ENCODE measurements around the gene LSP1. TPM values are rescaled to one million over a fixed set of nuclear protein-coding genes. Genes with fewer than 3 reads are reported as not detected.

The LSP1 gene
- total RNA-seq, 4 donors from 2014 or later = 10.3 to 36.5 (median 35.4) TPM

DNA sequence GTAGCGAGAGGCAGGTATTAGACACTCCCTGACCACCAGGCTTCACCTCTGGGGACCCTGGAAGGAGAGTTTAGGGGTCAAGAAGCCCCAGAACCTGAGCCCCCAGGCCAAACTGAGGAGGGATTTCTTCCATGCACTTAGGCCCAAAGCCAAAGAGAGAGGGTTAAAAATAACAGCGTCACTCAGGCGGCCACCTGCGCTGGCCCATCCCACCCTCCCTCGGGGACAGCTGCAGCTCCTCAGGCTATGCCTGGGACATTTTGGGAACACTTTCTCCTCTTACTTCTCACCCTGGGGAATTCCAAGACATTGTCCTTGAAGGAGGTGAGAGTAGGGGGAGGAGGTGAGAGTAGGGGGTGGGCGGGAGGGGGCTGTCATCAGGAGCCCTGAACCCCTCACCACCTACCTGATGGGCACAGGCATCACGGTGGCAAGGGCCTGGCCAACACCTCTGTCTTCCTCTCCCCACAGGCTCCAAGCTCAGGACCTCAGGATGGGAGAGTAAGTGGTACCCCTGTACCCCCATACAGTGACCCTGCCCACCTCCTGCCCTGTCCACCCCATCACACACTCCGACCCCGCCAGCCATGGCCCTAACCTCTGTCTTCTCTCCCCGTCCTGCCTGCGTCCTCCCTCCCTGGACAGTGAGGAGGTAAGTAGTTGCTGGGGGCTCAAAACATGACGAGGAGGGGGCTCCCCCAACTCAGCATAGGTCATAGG lies 13.5 kb upstream of the LSP1 start:
- intact Hi-C loops (cut with DNase I) = loop anchor here (5.0 kb wide), 1 partner anchor 313 kb away; no protein-coding TSS in a partner anchor
- H3K9me3 ChIP-seq = no peaks in the 10 kb centered on the region
- H3K27ac ChIP-seq (replicated peaks in 1 of 4) = no peak overlapping the region
- H3K4me1 ChIP-seq = peaks cover 14 to 31% (median 19%) of the 10 kb centered on the region in 4 donors
- WGBS = 81% methylated on average over 12 of the region's 12 CpGs
- peaks cover 0 to 11% (median 0%) of the 10 kb centered on the region in 4 donors for H3K27me3 ChIP-seq
- no peaks in the 10 kb centered on the region for H3K36me3 ChIP-seq
- TF ChIP-seq POLR2A (IDR thresholded peaks at IDR 0.05; ENCODE audit: low read depth) = no peak
- TF ChIP-seq, protein P1, sequence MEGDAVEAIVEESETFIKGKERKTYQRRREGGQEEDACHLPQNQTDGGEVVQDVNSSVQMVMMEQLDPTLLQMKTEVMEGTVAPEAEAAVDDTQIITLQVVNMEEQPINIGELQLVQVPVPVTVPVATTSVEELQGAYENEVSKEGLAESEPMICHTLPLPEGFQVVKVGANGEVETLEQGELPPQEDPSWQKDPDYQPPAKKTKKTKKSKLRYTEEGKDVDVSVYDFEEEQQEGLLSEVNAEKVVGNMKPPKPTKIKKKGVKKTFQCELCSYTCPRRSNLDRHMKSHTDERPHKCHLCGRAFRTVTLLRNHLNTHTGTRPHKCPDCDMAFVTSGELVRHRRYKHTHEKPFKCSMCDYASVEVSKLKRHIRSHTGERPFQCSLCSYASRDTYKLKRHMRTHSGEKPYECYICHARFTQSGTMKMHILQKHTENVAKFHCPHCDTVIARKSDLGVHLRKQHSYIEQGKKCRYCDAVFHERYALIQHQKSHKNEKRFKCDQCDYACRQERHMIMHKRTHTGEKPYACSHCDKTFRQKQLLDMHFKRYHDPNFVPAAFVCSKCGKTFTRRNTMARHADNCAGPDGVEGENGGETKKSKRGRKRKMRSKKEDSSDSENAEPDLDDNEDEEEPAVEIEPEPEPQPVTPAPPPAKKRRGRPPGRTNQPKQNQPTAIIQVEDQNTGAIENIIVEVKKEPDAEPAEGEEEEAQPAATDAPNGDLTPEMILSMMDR (IDR thresholded peaks at IDR 0.05) = no peak
- TF ChIP-seq EP300 (IDR thresholded peaks at IDR 0.05) = no peak
- TF ChIP-seq POLR2AphosphoS5 (IDR thresholded peaks at IDR 0.05) = no peak
- no peak overlapping the region for H3K4me3 ChIP-seq
- no peak for DNase-seq (ENCODE audit: extremely low spot score)

DNA sequence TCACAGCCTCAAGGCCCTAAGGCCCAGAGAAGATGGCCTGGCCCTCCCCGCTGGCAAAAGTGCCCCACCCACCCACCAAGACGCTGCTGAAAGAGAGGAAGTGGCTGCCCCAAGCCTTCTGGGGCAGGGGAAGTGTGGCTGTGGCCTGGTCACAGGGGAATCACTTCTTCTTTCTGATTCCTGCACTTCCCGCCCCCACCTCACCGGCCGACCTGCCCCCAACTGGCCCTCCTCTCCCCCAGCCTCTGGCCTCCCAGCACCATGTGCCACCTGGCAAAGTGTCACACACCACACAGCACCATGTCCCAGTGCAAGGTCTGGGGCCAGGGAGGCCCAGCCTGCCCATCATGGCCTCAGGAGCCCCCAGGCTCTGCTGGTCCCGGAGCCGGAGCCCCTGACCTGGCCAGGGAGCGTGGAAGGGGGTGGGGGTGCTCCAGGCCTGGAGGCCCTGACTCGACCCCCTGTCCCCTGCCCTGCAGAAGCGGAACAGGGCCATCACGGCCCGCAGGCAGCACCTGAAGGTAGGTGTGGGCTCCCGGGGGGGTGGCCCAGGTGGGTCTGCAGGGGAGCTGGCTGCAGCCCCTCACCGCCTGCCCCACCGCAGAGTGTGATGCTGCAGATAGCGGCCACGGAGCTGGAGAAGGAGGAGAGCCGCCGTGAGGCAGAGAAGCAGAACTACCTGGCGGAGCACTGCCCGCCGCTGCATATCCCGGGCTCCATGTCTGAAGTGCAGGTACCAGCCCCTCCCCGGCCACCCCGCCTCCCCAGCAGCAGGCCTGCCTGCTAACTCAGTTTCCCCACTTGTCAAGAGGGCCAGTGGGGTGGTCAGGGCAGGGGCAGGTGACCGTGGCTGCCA lies 12.7 kb upstream of the LSP1 start:
- DNase-seq (ENCODE audit: extremely low spot score) = no peak
- peaks cover 21 to 39% (median 25%) of the 10 kb centered on the region in 4 donors for H3K4me1 ChIP-seq
- WGBS = 81% methylated on average over 4 of the region's 26 CpGs
- no peaks in the 10 kb centered on the region for H3K36me3 ChIP-seq
- intact Hi-C loops (cut with DNase I) = loop anchor here (5.0 kb wide), 2 partner anchors 42 to 312 kb away; no protein-coding TSS in a partner anchor
- TF ChIP-seq POLR2A (IDR thresholded peaks at IDR 0.05; ENCODE audit: low read depth) (no peak), POLR2AphosphoS5 (IDR thresholded peaks at IDR 0.05) (no peak), EP300 (IDR thresholded peaks at IDR 0.05) (no peak)
- TF ChIP-seq, protein P1 (IDR thresholded peaks at IDR 0.05) = no peak
- H3K4me3 ChIP-seq = peak overlapping the region in 1 of 4 donors; percentile 9
- H3K9me3 ChIP-seq = no peaks in the 10 kb centered on the region
- peak overlapping the region in 2 of 4 donors; percentile 35 to 40 for H3K27ac ChIP-seq (replicated peaks in 1 of 4)
- H3K27me3 ChIP-seq = peaks cover 0 to 5% (median 0%) of the 10 kb centered on the region in 4 donors

DNA sequence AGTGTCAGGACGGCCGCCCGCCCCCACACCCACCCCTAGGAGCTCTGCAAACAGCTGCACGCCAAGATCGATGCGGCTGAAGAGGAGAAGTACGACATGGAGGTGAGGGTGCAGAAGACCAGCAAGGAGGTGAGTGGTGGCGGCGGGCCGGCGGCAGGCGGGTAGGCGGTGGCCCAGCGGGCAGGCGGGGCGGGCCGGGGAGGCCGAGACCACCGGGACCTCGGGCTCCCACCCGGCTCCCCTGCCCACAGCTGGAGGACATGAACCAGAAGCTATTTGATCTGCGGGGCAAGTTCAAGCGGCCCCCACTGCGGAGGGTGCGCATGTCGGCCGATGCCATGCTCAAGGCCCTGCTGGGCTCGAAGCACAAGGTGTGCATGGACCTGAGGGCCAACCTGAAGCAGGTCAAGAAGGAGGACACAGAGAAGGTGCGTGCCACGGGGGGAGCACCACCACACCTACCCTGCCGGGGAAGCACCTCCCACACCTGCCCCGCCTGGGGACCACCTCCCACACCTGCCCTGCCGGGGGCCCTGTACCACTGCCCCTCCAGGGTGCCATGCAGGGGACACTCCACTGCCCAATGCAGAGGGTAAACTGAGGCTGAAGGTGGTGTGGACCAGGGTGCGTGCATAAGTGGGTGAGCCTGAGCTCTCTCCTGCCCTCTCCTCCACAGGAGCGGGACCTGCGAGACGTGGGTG lies 12.0 kb upstream of the LSP1 start:
- intact Hi-C loops (cut with DNase I) = loop anchor here (5.0 kb wide), 1 partner anchor 41 kb away; no protein-coding TSS in a partner anchor
- WGBS = 94% methylated on average over 26 of the region's 37 CpGs

More for the DNA sequence above, 12.0 kb upstream of the LSP1 start:
- Histone ChIP-seq H3K36me3 (no peaks in the 10 kb centered on the region), H3K27ac (replicated peaks in 1 of 4) (no peak overlapping the region), H3K4me3 (no peak overlapping the region), H3K9me3 (no peaks in the 10 kb centered on the region), H3K27me3 (peaks cover 0 to 4% (median 0%) of the 10 kb centered on the region in 4 donors), H3K4me1 (peaks cover 21 to 39% (median 30%) of the 10 kb centered on the region in 4 donors)
- no peak for DNase-seq (ENCODE audit: extremely low spot score)
- TF ChIP-seq POLR2A (IDR thresholded peaks at IDR 0.05; ENCODE audit: low read depth) = no peak
- TF ChIP-seq POLR2AphosphoS5 (IDR thresholded peaks at IDR 0.05) = no peak
- TF ChIP-seq EP300 (IDR thresholded peaks at IDR 0.05) = no peak
- TF ChIP-seq, protein P1 (IDR thresholded peaks at IDR 0.05) = no peak
